ENCODE data around the gene TIAL1.
"Not testable (repeated sequence)": the region's sequence is repeated elsewhere in the genome, so short reads cannot be mapped to it uniquely, and the experiment has no call there.

The TIAL1 gene

GRCh38 chr10:119614686-119615085 lies 17.9 kb upstream of the TIAL1 start:
- DNase-seq (ENCODE audit: low read depth in 2 of 3, low spot score in 1 of 3), result no peak

- no peak for DNase-seq (ENCODE audit: low read depth in 2 of 3, low spot score in 1 of 3)
Measured at GRCh38 chr10:119613741-119614140, 17.0 kb upstream of the TIAL1 start.

- DNase-seq (ENCODE audit: low read depth in 2 of 3, low spot score in 1 of 3), result no peak
Measured at GRCh38 chr10:119611433-119611832, 14.7 kb upstream of the TIAL1 start.

DNA sequence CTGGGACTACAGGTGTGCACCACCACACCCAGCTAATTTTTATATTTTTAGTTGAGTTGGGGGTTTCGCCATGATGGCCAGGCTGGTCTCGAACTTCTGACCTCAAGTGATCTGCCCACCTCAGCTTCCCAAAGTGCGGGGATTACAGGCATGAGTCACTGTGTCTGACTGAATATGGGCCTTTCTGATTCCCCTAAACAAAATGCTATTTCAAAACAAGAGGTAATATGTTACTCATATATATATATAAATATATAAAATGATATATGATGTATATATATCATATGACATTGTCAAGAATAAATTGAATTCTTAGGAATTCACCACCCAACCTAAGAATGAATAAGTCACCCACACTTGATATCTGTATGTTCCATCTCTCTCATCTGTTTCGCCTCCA lies 12.8 kb upstream of the TIAL1 start:
- DNase-seq (ENCODE audit: low read depth in 2 of 3, low spot score in 1 of 3), result no peak

DNA sequence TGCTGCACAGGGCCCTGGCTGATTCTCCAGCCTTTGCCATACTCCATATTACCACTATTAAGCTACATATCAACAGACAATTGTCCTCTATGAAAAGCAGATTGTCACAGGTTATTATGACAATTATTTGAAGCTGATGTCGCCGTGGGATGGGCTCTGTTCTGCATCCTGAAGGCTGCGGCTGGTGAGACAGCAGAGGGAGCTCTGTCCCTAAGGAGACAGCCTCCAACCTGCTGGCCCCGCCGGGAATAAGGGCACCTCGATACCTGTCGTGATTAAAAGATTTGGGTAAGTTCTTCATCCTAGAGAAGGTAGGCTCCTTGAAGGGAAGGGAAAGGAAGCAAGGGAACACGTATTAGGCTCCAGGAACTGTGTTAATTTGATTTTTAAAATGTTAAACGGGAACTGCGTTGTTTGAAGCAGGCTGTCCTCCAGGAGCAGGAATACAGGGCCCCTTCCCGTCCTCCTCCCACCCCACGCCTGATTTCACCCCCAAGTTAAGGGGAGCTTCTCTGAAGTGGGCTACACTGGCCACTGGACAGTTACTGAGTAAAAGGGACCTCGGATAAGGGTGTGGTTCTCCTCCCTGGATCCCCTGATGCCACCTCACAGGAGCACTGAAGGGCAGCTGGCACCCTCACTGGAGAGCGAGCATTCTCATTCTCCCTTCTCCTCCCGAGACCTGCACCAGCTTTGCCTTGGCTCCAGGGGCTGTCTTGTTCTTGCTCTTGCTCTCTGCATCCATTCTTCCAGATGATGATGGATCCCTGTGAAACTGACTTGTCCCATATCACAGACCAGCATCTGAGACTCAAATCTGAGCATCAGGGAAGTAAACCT lies 11.8 kb upstream of the TIAL1 start:
- peak in 1 of 3 donors; percentile 13 for DNase-seq (ENCODE audit: low read depth in 2 of 3, low spot score in 1 of 3)

DNA sequence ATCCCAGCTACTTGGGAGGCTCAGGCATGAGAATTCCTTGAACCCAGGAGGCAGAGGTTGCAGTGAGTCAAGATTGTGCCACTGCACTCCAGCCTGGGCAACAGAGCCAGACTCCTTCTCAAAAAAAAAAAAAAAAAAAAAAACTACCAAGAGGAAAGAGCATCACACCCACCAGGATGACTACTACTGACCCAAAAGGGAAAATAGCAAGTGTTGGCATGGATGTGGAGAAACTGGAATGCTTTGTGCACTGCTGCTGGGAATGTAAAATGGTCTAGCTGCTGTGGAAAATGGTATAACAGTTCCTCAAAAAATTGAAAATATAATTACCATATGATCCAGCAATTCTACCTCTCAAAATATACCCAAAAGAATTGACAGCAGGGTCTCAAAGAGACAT lies 7.7 kb upstream of the TIAL1 start:
- DNase-seq (ENCODE audit: low read depth in 2 of 3, low spot score in 1 of 3), result no peak

- peak in 2 of 3 donors; percentile 22 to 46 for DNase-seq (ENCODE audit: low read depth in 2 of 3, low spot score in 1 of 3)
Measured at GRCh38 chr10:119602241-119603095, 5.7 kb upstream of the TIAL1 start.

- DNase-seq (ENCODE audit: low read depth in 2 of 3, low spot score in 1 of 3), result no peak
Measured at GRCh38 chr10:119598397-119598796, 1.6 kb upstream of the TIAL1 start.

DNA sequence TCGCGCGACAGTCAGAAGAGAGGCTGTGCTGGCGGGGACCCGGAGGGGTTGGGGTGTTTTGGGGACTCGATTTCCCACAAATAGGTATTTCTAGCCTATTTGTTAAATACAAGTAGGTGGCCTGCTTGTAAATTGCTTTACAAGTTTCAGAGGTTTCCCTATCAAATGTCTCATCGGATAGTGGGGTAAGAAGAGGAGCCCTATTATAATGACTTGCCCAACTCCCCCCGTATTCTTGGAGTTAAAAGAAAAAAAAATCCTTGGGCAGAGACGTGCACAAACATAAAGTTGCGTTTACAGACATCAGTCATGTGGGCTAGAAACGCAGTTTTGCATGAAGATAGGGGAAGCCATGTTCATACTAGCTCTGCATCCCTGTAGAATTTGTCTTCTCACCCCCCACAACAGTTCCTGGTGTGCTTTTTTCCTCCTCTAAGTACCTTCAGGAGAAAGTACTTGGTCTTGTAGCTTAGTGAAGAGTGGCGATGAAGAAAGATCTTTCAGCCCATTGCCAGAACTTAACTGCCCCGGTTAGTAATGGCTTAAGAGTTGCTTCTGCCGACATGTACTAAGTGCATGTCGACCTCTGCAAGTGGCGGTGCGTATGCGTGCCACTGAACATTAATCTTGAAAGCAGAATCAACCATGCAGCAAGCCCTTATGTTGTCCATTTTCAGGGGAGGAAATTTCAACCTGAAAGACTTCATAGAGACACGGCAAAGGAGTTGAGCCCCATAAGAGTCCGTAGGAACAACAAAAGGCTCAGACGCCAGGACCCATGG lies 832 bp upstream of the TIAL1 start:
- no peak for DNase-seq (ENCODE audit: low read depth in 2 of 3, low spot score in 1 of 3)

DNA sequence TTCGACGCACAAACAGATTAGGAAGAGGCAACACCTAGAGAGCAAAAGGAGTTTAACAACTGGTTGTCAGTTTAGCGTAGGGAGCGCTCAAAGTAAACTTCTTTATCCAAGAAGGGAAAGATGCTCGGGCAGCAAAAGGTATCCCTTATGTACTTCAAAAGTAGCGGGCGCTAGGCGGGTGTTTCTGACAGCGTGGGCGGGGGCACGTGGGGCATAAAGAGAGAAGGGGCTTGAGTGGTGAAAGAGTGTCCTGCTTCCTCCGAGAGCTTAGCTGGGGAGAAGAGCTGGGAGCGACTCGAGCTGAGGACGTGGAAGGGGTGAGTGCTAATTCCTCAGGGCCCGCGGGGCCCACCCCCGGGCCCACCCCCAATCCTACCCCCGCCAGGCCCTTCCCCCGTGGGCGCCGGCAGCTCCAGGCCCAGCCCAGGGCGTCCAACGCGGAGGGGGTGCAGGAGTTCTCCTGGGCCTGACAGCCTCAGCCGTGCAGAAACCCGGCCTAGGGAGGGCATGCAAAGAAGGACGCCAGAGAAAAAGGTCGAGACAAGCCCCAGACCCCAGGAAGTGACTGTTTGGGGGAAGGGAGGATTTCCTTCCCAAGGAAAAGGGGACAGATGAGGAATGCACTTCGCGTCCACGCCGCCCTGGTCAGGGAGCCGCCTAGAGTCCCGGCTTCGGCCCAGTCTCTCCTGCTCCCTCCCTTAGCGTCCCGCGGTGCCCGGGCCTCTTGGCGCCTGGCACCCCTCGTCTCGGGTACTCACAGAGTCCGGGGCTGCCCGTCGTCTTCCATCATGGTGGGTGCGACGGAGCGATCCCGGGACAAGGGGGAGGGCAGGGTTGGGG lies 868 bp downstream of the TIAL1 start:
- DNase-seq (ENCODE audit: low read depth in 2 of 3, low spot score in 1 of 3), result peak; percentile 60 to 68 (median 61)

- no peak for DNase-seq (ENCODE audit: low read depth in 2 of 3, low spot score in 1 of 3)
Measured at GRCh38 chr10:119595134-119595675, 1.6 kb downstream of the TIAL1 start.

GRCh38 chr10:119588071-119588470 lies 8.7 kb downstream of the TIAL1 start:
- DNase-seq (ENCODE audit: low read depth in 2 of 3, low spot score in 1 of 3), result no peak

GRCh38 chr10:119578355-119578754 lies 18.4 kb downstream of the TIAL1 start:
- no peak for DNase-seq (ENCODE audit: low read depth in 2 of 3, low spot score in 1 of 3)

- DNase-seq (ENCODE audit: low read depth in 2 of 3, low spot score in 1 of 3), result no peak
Measured at GRCh38 chr10:119575991-119576390, 20.8 kb downstream of the TIAL1 start.

DNA sequence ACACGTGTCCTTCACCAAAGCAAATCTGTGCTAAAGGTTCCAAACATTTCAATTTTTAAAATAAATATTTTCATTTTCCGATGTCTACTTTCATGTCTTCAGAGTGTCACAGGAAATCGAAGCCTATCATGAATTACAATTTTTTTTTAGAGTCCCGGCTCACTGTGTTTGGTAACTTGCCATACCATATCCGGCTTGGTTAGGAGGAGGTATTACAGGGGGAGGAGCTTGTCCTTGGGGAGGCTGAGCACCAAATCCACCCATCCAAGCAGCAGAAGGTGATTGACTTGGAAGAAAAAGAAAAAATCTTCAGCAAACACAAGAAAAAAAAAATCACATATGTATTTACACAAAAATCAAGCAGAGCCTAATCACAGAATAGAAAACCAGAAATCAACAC lies 21.3 kb downstream of the TIAL1 start:
- DNase-seq (ENCODE audit: low read depth in 2 of 3, low spot score in 1 of 3), result no peak

DNA sequence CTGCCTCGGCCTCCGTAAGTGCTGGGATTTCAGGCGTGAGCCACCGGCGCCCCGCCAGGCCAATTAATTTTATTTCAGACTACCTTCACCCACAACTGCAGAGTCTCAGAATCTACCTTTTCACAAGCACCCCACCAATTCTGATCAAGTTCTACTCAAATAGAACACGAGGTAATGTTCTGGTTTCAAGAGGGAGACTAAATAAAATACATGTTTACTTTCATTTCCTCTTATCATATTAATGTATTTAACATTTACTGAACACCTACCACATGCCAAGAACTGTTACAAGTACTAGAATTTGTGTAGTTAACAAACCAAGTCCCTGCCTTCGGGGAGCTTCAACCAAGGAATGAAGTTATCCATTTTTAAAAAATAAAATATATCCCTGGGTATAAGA lies 28.8 kb downstream of the TIAL1 start:
- DNase-seq (ENCODE audit: low read depth in 2 of 3, low spot score in 1 of 3), result no peak

- DNase-seq (ENCODE audit: low read depth in 2 of 3, low spot score in 1 of 3), result no peak
Measured at GRCh38 chr10:119562097-119562496, 34.7 kb downstream of the TIAL1 start.

GRCh38 chr10:119559511-119559910 lies 37.3 kb downstream of the TIAL1 start:
- not testable (repeated sequence) for DNase-seq (ENCODE audit: low read depth in 2 of 3, low spot score in 1 of 3)

GRCh38 chr10:119556081-119556480 lies 40.7 kb downstream of the TIAL1 start:
- not testable (repeated sequence) for DNase-seq (ENCODE audit: low read depth in 2 of 3, low spot score in 1 of 3)

GRCh38 chr10:119555178-119555784 lies 41.5 kb downstream of the TIAL1 start:
- no peak for DNase-seq (ENCODE audit: low read depth in 2 of 3, low spot score in 1 of 3)
